GM10248 (cell line): ENCODE results near the gene MTHFSD.

ENCODE experiments used
- CTCF ChIA-PET: fragments of 300-600 bp; sonication (Branson Sonifier 250); formaldehyde crosslinking; extraction: SDS; loops from one replicate; lab custom pipeline; 2021; ENCODE audit warnings: antibody characterized with exemption; lab: Yijun Ruan, JAX
- POLR2A ChIA-PET: fragments of 350-650 bp; sonication (Branson Sonifier 250); formaldehyde crosslinking; extraction: SDS; loops from one replicate; lab custom pipeline; 2020; ENCODE audit warnings: antibody characterized with exemption; lab: Yijun Ruan, JAX
- DNase-seq: peaks from one replicate; pipeline ENCODE4 v3.0.0; 2012; ENCODE audit errors: extremely low spot score
- CTCF ChIP-seq: IDR thresholded peaks from 2 replicates; pipeline ENCODE4 v1.5.1; 2012; ENCODE audit warnings: mild to moderate bottlenecking, low read depth; ENCODE audit errors: extremely low read depth, missing control alignments, control extremely low read depth

Gene MTHFSD

GRCh38 chr16:86550281-86550680, 4.8 kb downstream of the MTHFSD start:
- ChIA-PET POLR2A (no interaction called here), CTCF (interaction anchor here (1.1 kb wide), 1 partner anchor 512 kb away, joined by 3 read pairs; no protein-coding TSS in a partner anchor)
- TF ChIP-seq CTCF = no peak
- DNase-seq = no peak

GRCh38 chr16:86549893-86550190, 5.2 kb downstream of the MTHFSD start:
- TF ChIP-seq CTCF = no peak
- POLR2A ChIA-PET = no interaction called here

GRCh38 chr16:86549076-86549892, 5.8 kb downstream of the MTHFSD start:
- TF ChIP-seq CTCF = no peak
- ChIA-PET POLR2A (no interaction called here), CTCF (interaction anchor here (1.1 to 1.2 kb wide), 2 partner anchors 15 to 513 kb away, joined by 3 read pairs; no protein-coding TSS in a partner anchor)
- DNase-seq = no peak

More at GRCh38 chr16:86549893-86550190, 5.2 kb downstream of the MTHFSD start:
- DNase-seq = no peak
- CTCF ChIA-PET = interaction anchor here (1.1 kb wide), 1 partner anchor 512 kb away, joined by 3 read pairs; no protein-coding TSS in a partner anchor

- POLR2A ChIA-PET = no interaction called here
- no peak for TF ChIP-seq CTCF
- CTCF ChIA-PET = interaction anchor here (1.2 kb wide), 1 partner anchor 17 kb away, joined by 3 read pairs; no protein-coding TSS in a partner anchor
- DNase-seq = no peak
Observed at GRCh38 chr16:86547286-86547685, 7.7 kb downstream of the MTHFSD start.

- DNase-seq = no peak
- CTCF ChIA-PET = interaction anchor here (1.2 kb wide), 2 partner anchors 18 to 28 kb away, joined by 3 read pairs; no protein-coding TSS in a partner anchor
Observed at GRCh38 chr16:86546638-86547013, 8.4 kb downstream of the MTHFSD start.

More at GRCh38 chr16:86546638-86547013, 8.4 kb downstream of the MTHFSD start:
- TF ChIP-seq CTCF = no peak
- POLR2A ChIA-PET = no interaction called here
